ENCODE measurements around the gene GAB1. TPM values are rescaled to one million over a fixed set of nuclear protein-coding genes. Genes with fewer than 3 reads are reported as not detected.

The GAB1 gene
- total and polyA plus RNA-seq, 2 of the 13 experiments (the other 11 are each of a cell fraction or from before 2014, with no cell fraction given): 8.7 to 14.7 TPM

- TF ChIP-seq ZNF207 (IDR thresholded peaks at IDR 0.05; ENCODE audit: borderline replicate concordance) (no peak), NR2F1 (CRISPR knock-in tag; IDR thresholded peaks at IDR 0.05) (peak; percentile 9 to 94; a peak in 2 of 4 replicates), ZNF703 (CRISPR knock-in tag; IDR thresholded peaks at IDR 0.05; ENCODE audit: borderline replicate concordance) (no peak), RCOR2 (CRISPR knock-in tag; IDR thresholded peaks at IDR 0.05) (0 out of 2 replicates have a peak, but pooled peaks have one; percentile 21), PRMT3 (CRISPR knock-in tag; IDR thresholded peaks at IDR 0.05; ENCODE audit: borderline replicate concordance, low read depth) (no peak), THAP9 (CRISPR knock-in tag; IDR thresholded peaks at IDR 0.05; ENCODE audit: borderline replicate concordance) (peak; percentile 78; the same call in 1 of the 2 replicates), MXD4 (CRISPR knock-in tag; IDR thresholded peaks at IDR 0.05) (peak; percentile 46; the same call in 1 of the 2 replicates), TGIF2 (CRISPR knock-in tag; IDR thresholded peaks at IDR 0.05) (no peak; the same call in 1 of the 2 replicates), TCF7L2 (IDR thresholded peaks at IDR 0.05; ENCODE audit: low read depth, low read length) (no peak), ZNF646 (CRISPR knock-in tag; IDR thresholded peaks at IDR 0.05) (no peak; the same call in 1 of the 2 replicates), ZNF558 (CRISPR knock-in tag; IDR thresholded peaks at IDR 0.05; ENCODE audit: borderline replicate concordance) (no peak), NFE2 (CRISPR knock-in tag; IDR thresholded peaks at IDR 0.05) (no peak), MIER2 (CRISPR knock-in tag; IDR thresholded peaks at IDR 0.05) (no peak)
- TF ChIP-seq, protein P1, sequence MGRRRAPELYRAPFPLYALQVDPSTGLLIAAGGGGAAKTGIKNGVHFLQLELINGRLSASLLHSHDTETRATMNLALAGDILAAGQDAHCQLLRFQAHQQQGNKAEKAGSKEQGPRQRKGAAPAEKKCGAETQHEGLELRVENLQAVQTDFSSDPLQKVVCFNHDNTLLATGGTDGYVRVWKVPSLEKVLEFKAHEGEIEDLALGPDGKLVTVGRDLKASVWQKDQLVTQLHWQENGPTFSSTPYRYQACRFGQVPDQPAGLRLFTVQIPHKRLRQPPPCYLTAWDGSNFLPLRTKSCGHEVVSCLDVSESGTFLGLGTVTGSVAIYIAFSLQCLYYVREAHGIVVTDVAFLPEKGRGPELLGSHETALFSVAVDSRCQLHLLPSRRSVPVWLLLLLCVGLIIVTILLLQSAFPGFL (CRISPR knock-in tag; IDR thresholded peaks at IDR 0.05): no peak
These were observed 176.9 kb downstream of the GAB1 start, which contains the start of gene SMARCA5 (continued) for GRCh38 chr4:143513314-143514168.
